Measurements from ENCODE around the gene SAMD9.
"Not testable (repeated sequence)": the region's sequence is repeated elsewhere in the genome, so short reads cannot be mapped to it uniquely, and the experiment has no call there.

The SAMD9 gene

DNA sequence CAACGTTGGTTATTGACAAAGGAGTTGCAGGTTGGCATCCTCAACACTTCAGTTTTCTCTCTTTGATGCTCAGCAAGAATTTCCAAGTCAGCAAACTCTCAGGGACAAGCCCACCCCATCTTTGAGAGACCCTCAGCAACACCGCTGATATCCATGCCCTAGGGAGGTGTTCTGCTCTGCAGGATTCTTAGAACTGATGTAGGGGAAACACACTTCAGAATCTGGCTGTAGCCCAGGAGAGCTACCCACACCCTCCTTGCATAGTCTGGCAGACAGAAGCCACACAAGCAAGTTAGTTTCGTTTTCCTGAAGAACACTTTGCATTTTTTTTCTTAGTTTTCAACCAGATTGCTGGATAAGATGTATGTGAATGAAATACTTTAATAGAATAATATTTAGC lies 29.6 kb upstream of the SAMD9 start:
- Histone ChIP-seq H3K27ac (ENCODE audit: low read depth in 2 of 2, low read length in 2 of 2) (peak overlapping the region in 1 of 2 donors; percentile 64), H3K4me1 (ENCODE audit: control insufficient read depth in 2 of 2, insufficient read depth in 2 of 2, low read length in 2 of 2) (peaks cover 6 to 12% of the 10 kb centered on the region in 2 donors), H3K9me3 (ENCODE audit: control insufficient read depth in 2 of 2, low read length in 2 of 2) (no peaks in the 10 kb centered on the region), H3K27me3 (ENCODE audit: control insufficient read depth in 2 of 2, insufficient read depth in 2 of 2, low read length in 2 of 2) (no peaks in the 10 kb centered on the region), H3K9ac (ENCODE audit: low read depth in 1 of 2, low read length in 2 of 2) (peak overlapping the region; percentile 53 to 74), H3K4me3 (ENCODE audit: low read length in 2 of 2) (peak overlapping the region; percentile 71 to 89), H3K36me3 (ENCODE audit: control insufficient read depth in 2 of 2, insufficient read depth in 2 of 2, low read length in 2 of 2) (peaks cover 14 to 26% of the 10 kb centered on the region in 2 donors)

DNA sequence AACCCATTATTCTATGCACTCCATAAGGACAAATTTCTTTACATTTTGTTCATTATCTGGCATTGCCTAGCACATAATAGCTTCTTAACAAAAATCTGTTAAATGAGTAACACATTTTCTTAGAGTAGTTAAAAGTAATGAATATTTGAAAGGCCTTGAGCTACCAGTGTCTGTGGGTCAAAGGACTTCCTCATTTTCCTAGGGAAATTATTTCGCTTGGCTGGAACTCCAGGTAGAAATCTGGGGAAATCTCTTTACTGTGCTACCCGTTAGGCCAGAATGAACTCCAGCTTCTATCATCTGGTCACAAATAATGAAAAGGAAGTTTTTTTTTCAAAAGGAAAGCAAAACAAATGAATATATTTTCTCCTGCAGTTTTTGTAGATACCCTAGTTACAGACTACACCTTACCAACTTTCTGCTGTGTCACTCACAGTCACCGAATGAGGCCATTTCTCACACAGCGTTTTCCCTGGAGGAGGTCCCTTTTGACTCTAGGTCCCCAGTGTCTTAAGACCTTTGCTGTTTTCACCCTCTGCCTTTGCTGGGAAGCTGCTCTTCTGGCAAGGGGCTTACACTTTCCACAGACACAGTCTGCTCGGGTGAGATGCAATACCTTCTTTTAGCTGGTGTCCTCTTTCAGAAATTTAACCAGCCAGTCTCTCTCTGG lies 28.8 kb upstream of the SAMD9 start:
- Histone ChIP-seq H3K9ac (ENCODE audit: low read depth in 1 of 2, low read length in 2 of 2) (peak overlapping the region in 1 of 2 donors; percentile 74), H3K36me3 (ENCODE audit: control insufficient read depth in 2 of 2, insufficient read depth in 2 of 2, low read length in 2 of 2) (peaks cover 16 to 29% of the 10 kb centered on the region in 2 donors), H3K27me3 (ENCODE audit: control insufficient read depth in 2 of 2, insufficient read depth in 2 of 2, low read length in 2 of 2) (no peaks in the 10 kb centered on the region), H3K4me3 (ENCODE audit: low read length in 2 of 2) (peak overlapping the region; percentile 71 to 89), H3K4me1 (ENCODE audit: control insufficient read depth in 2 of 2, insufficient read depth in 2 of 2, low read length in 2 of 2) (peaks cover 6 to 12% of the 10 kb centered on the region in 2 donors), H3K9me3 (ENCODE audit: control insufficient read depth in 2 of 2, low read length in 2 of 2) (no peaks in the 10 kb centered on the region), H3K27ac (ENCODE audit: low read depth in 2 of 2, low read length in 2 of 2) (peak overlapping the region; percentile 13 to 45)

DNA sequence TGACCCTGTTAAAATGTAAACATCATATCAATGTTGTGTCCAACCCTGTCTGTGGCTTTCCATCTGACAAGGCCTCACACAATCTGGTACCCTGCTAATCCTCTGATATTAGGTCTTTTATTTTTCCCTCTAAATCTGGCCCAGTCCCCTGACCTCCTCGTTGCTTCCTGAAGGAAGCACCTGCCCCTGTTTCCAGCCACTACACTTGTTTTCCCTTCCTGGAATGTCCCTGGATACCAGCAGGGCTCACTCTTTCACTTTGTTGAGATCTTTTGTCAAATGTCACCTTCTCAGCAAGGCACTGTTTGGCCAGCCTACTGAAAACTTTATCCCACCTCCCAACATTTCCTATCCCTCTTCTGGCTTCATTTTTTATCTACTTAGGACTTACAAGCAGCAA lies 28.3 kb upstream of the SAMD9 start:
- peaks cover 6 to 12% of the 10 kb centered on the region in 2 donors for H3K4me1 ChIP-seq (ENCODE audit: control insufficient read depth in 2 of 2, insufficient read depth in 2 of 2, low read length in 2 of 2)
- H3K27ac ChIP-seq (ENCODE audit: low read depth in 2 of 2, low read length in 2 of 2) = no peak overlapping the region
- no peak overlapping the region for H3K9ac ChIP-seq (ENCODE audit: low read depth in 1 of 2, low read length in 2 of 2)
- H3K9me3 ChIP-seq (ENCODE audit: control insufficient read depth in 2 of 2, low read length in 2 of 2) = no peaks in the 10 kb centered on the region
- peak overlapping the region in 1 of 2 donors; percentile 28 for H3K4me3 ChIP-seq (ENCODE audit: low read length in 2 of 2)
- H3K36me3 ChIP-seq (ENCODE audit: control insufficient read depth in 2 of 2, insufficient read depth in 2 of 2, low read length in 2 of 2) = peaks cover 18 to 31% of the 10 kb centered on the region in 2 donors
- H3K27me3 ChIP-seq (ENCODE audit: control insufficient read depth in 2 of 2, insufficient read depth in 2 of 2, low read length in 2 of 2) = no peaks in the 10 kb centered on the region

DNA sequence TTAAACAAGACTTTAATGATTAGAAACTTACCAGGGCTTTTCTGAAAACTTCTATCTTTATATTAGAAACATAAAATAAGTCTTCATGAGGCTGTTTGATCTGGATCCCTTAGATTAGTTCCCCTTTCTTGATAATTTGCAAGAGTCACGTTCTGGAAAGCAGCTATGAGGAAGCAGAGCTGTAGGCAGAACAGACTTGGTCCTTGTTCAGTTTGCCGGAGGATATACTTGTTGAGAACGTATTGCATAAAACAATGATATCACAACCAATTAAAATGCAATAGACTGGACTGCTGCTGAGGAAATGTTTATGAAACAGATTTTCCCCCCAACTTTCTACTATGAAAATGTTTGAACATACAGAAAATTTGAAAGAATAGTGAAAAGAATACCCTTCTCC lies 27.6 kb upstream of the SAMD9 start:
- Histone ChIP-seq H3K9ac (ENCODE audit: low read depth in 1 of 2, low read length in 2 of 2) (no peak overlapping the region), H3K36me3 (ENCODE audit: control insufficient read depth in 2 of 2, insufficient read depth in 2 of 2, low read length in 2 of 2) (peaks cover 19 to 36% of the 10 kb centered on the region in 2 donors), H3K27me3 (ENCODE audit: control insufficient read depth in 2 of 2, insufficient read depth in 2 of 2, low read length in 2 of 2) (no peaks in the 10 kb centered on the region), H3K9me3 (ENCODE audit: control insufficient read depth in 2 of 2, low read length in 2 of 2) (no peaks in the 10 kb centered on the region), H3K27ac (ENCODE audit: low read depth in 2 of 2, low read length in 2 of 2) (no peak overlapping the region), H3K4me3 (ENCODE audit: low read length in 2 of 2) (peak overlapping the region in 1 of 2 donors; percentile 28), H3K4me1 (ENCODE audit: control insufficient read depth in 2 of 2, insufficient read depth in 2 of 2, low read length in 2 of 2) (peaks cover 6 to 12% of the 10 kb centered on the region in 2 donors)

DNA sequence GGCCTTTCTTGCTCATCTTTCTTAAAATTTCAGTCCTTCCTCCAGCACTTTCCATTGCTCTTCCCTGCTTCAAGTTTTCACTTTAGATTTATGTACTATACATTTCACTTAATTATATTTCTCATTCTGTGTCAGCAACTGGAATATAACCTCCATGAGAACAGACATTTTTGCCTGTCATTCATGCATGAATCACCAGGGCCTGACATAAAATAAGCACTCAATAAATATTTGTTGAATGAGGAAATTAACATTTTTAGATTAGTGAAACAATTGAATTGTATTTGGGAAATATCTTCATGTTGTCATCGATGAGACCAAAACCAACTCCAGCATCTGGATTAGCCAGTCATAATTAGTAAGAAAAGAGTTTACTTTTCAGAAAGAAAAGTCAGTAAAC lies 24.3 kb upstream of the SAMD9 start:
- H3K36me3 ChIP-seq (ENCODE audit: control insufficient read depth in 2 of 2, insufficient read depth in 2 of 2, low read length in 2 of 2) = peaks cover 37 to 61% of the 10 kb centered on the region in 2 donors

DNA sequence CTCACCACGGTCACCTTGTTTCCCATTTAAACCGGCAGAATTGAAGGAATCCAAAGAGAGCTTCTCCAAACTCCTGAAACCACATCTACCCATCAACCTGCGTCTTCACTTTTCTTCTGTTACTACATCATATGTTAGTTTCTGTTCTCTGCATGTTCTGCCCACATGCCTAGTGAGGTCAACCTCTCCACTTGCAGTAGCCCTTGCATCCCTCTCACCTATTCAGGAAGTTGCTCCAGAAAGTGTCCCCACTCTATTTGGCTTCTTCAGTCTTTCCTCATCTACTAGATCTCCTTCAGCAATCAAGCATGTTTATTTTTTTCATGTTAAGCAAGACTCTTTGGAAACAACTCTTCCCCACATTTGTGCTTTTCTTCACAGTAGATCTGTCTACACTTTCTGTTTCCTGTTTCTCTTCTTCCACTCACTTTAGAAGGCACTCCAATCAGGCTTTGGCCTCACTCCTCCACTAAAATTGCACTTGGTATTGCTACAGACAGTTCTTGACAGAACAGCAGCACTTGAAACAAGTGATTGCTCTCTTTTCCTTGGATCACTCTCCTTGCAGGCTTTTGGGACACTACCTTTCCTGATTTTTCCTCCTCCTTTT lies 22.9 kb upstream of the SAMD9 start:
- Histone ChIP-seq H3K9ac (ENCODE audit: low read depth in 1 of 2, low read length in 2 of 2) (no peak overlapping the region), H3K27me3 (ENCODE audit: control insufficient read depth in 2 of 2, insufficient read depth in 2 of 2, low read length in 2 of 2) (no peaks in the 10 kb centered on the region), H3K4me3 (ENCODE audit: low read length in 2 of 2) (no peak overlapping the region), H3K27ac (ENCODE audit: low read depth in 2 of 2, low read length in 2 of 2) (no peak overlapping the region), H3K36me3 (ENCODE audit: control insufficient read depth in 2 of 2, insufficient read depth in 2 of 2, low read length in 2 of 2) (peaks cover 39 to 65% of the 10 kb centered on the region in 2 donors), H3K4me1 (ENCODE audit: control insufficient read depth in 2 of 2, insufficient read depth in 2 of 2, low read length in 2 of 2) (no peaks in the 10 kb centered on the region), H3K9me3 (ENCODE audit: control insufficient read depth in 2 of 2, low read length in 2 of 2) (peaks cover 0 to 8% of the 10 kb centered on the region in 2 donors)

More for the DNA sequence above, 24.3 kb upstream of the SAMD9 start:
- no peak overlapping the region for H3K27ac ChIP-seq (ENCODE audit: low read depth in 2 of 2, low read length in 2 of 2)
- H3K4me3 ChIP-seq (ENCODE audit: low read length in 2 of 2) = no peak overlapping the region
- H3K9ac ChIP-seq (ENCODE audit: low read depth in 1 of 2, low read length in 2 of 2) = no peak overlapping the region
- H3K9me3 ChIP-seq (ENCODE audit: control insufficient read depth in 2 of 2, low read length in 2 of 2) = peaks cover 0 to 5% of the 10 kb centered on the region in 2 donors
- no peaks in the 10 kb centered on the region for H3K27me3 ChIP-seq (ENCODE audit: control insufficient read depth in 2 of 2, insufficient read depth in 2 of 2, low read length in 2 of 2)
- H3K4me1 ChIP-seq (ENCODE audit: control insufficient read depth in 2 of 2, insufficient read depth in 2 of 2, low read length in 2 of 2) = peaks cover 4 to 9% of the 10 kb centered on the region in 2 donors

DNA sequence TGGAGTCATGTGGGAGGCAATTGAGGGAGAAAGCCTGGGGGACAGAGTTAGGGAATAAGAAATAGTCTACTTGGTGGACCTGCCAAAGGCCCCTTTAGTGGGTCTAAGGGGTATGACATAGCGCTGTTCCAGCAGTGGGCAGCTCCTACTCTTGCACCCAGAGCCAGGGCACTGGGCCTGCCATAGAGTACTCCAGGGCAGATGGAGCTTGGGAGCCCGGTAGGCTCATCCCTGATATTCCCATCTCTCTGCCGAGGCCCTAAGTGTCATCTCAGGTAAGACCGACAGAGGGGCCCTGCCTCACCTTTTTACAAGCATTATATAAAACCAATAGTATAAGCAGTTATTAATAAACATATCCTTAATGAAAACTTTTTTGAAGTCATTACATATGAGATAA lies 20.8 kb upstream of the SAMD9 start:
- Histone ChIP-seq H3K4me3 (ENCODE audit: low read length in 2 of 2) (no peak overlapping the region), H3K4me1 (ENCODE audit: control insufficient read depth in 2 of 2, insufficient read depth in 2 of 2, low read length in 2 of 2) (no peaks in the 10 kb centered on the region), H3K27ac (ENCODE audit: low read depth in 2 of 2, low read length in 2 of 2) (no peak overlapping the region), H3K9me3 (ENCODE audit: control insufficient read depth in 2 of 2, low read length in 2 of 2) (peaks cover 0 to 15% of the 10 kb centered on the region in 2 donors), H3K9ac (ENCODE audit: low read depth in 1 of 2, low read length in 2 of 2) (no peak overlapping the region), H3K36me3 (ENCODE audit: control insufficient read depth in 2 of 2, insufficient read depth in 2 of 2, low read length in 2 of 2) (peaks cover 41 to 60% of the 10 kb centered on the region in 2 donors), H3K27me3 (ENCODE audit: control insufficient read depth in 2 of 2, insufficient read depth in 2 of 2, low read length in 2 of 2) (no peaks in the 10 kb centered on the region)

DNA sequence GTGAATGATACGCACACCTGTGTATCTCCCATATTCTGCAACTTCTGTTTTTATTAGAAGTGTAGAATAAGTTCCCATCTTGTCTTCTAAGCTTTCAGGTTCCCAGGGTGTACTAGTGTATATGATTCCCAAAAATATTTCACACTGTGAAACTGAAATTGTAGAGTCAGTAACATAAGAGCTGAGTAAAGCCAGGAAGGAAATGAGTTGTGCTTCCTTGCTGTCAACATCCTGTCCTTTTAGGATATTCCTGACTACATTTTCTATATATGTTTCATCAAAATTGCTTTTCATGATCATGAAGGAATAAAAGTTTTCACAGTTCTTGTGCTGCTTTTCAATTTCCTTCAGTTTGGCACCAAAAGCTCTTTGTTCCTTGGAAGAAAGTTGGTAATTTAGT lies 15.2 kb upstream of the SAMD9 start:
- Histone ChIP-seq H3K9me3 (ENCODE audit: control insufficient read depth in 2 of 2, low read length in 2 of 2) (peaks cover 9 to 22% of the 10 kb centered on the region in 2 donors), H3K27ac (ENCODE audit: low read depth in 2 of 2, low read length in 2 of 2) (no peak overlapping the region), H3K4me3 (ENCODE audit: low read length in 2 of 2) (no peak overlapping the region), H3K9ac (ENCODE audit: low read depth in 1 of 2, low read length in 2 of 2) (no peak overlapping the region), H3K36me3 (ENCODE audit: control insufficient read depth in 2 of 2, insufficient read depth in 2 of 2, low read length in 2 of 2) (peaks cover 12 to 17% of the 10 kb centered on the region in 2 donors), H3K27me3 (ENCODE audit: control insufficient read depth in 2 of 2, insufficient read depth in 2 of 2, low read length in 2 of 2) (no peaks in the 10 kb centered on the region), H3K4me1 (ENCODE audit: control insufficient read depth in 2 of 2, insufficient read depth in 2 of 2, low read length in 2 of 2) (no peaks in the 10 kb centered on the region)

DNA sequence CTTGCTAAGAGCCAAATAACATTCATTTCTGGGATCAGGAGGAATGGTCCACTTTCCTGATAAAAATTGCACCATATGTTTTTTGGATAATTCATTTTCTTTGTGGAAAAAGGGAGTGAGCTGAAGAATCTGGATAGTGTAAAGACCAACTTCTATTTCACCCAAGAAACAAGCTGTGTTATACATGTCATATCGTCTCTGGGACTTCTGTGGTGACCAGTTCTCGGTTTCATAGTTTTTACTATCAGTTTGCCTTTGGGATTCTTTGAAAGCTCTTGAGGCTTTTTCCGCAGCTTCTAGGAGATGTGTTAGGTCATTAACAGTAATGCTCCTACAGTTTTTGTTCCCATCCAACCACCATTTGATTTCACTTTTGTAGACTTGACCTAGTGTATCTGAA lies 14.4 kb upstream of the SAMD9 start:
- H3K9ac ChIP-seq (ENCODE audit: low read depth in 1 of 2, low read length in 2 of 2) = no peak overlapping the region
- H3K27ac ChIP-seq (ENCODE audit: low read depth in 2 of 2, low read length in 2 of 2) = no peak overlapping the region
- H3K27me3 ChIP-seq (ENCODE audit: control insufficient read depth in 2 of 2, insufficient read depth in 2 of 2, low read length in 2 of 2) = no peaks in the 10 kb centered on the region
- peaks cover 11 to 13% of the 10 kb centered on the region in 2 donors for H3K36me3 ChIP-seq (ENCODE audit: control insufficient read depth in 2 of 2, insufficient read depth in 2 of 2, low read length in 2 of 2)
- H3K4me3 ChIP-seq (ENCODE audit: low read length in 2 of 2) = no peak overlapping the region
- H3K9me3 ChIP-seq (ENCODE audit: control insufficient read depth in 2 of 2, low read length in 2 of 2) = peaks cover 13 to 20% of the 10 kb centered on the region in 2 donors
- no peaks in the 10 kb centered on the region for H3K4me1 ChIP-seq (ENCODE audit: control insufficient read depth in 2 of 2, insufficient read depth in 2 of 2, low read length in 2 of 2)

DNA sequence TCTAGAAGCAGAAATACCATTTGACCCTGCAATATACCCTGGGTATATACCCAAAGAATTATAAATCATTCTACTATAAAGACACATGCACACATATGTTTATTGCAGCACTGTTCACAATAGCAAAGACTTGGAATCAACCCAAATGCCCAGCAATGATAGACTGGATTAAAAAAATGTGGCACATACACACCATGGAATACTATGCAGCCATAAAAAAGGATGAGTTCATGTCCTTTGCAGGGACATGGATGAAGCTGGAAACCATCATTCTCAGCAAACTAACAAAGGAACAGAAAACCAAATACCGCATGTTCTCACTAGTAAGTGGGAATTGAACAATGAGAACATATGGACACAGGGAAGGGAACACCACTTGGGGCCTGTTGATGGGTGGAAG lies 9.2 kb upstream of the SAMD9 start:
- not testable (repeated sequence) for H3K9me3 ChIP-seq (ENCODE audit: control insufficient read depth in 2 of 2, low read length in 2 of 2); H3K27me3 ChIP-seq (ENCODE audit: control insufficient read depth in 2 of 2, insufficient read depth in 2 of 2, low read length in 2 of 2); H3K36me3 ChIP-seq (ENCODE audit: control insufficient read depth in 2 of 2, insufficient read depth in 2 of 2, low read length in 2 of 2); H3K9ac ChIP-seq (ENCODE audit: low read depth in 1 of 2, low read length in 2 of 2); H3K4me1 ChIP-seq (ENCODE audit: control insufficient read depth in 2 of 2, insufficient read depth in 2 of 2, low read length in 2 of 2); H3K4me3 ChIP-seq (ENCODE audit: low read length in 2 of 2); H3K27ac ChIP-seq (ENCODE audit: low read depth in 2 of 2, low read length in 2 of 2)

Data from mucosa of rectum (tissue), 2 donors.